ENCODE data around the gene VTI1A. TPM values are rescaled to one million over a fixed set of nuclear protein-coding genes. Genes with fewer than 3 reads are reported as not detected.
"Not testable (repeated sequence)": the region's sequence is repeated elsewhere in the genome, so short reads cannot be mapped to it uniquely, and the experiment has no call there.

Gene VTI1A
- total RNA-seq, 2 donors from 2014 or later = 53.3 to 57.5 TPM

- Histone ChIP-seq H3K4me1 (replicated peaks) (no peaks in the 10 kb centered on the region), H3K9me3 (no peaks in the 10 kb centered on the region), H3K27ac (no peak overlapping the region), H3K4me3 (no peak overlapping the region), H3K27me3 (replicated peaks; ENCODE audit: insufficient read depth) (no peaks in the 10 kb centered on the region), H3K36me3 (no peaks in the 10 kb centered on the region)
- intact Hi-C loops (cut with DNase I) = no loop called here
- TF ChIP-seq POLR2A (IDR thresholded peaks at IDR 0.05) = no peak
- no peak for TF ChIP-seq POLR2AphosphoS5 (IDR thresholded peaks at IDR 0.05)
- TF ChIP-seq, protein P1, sequence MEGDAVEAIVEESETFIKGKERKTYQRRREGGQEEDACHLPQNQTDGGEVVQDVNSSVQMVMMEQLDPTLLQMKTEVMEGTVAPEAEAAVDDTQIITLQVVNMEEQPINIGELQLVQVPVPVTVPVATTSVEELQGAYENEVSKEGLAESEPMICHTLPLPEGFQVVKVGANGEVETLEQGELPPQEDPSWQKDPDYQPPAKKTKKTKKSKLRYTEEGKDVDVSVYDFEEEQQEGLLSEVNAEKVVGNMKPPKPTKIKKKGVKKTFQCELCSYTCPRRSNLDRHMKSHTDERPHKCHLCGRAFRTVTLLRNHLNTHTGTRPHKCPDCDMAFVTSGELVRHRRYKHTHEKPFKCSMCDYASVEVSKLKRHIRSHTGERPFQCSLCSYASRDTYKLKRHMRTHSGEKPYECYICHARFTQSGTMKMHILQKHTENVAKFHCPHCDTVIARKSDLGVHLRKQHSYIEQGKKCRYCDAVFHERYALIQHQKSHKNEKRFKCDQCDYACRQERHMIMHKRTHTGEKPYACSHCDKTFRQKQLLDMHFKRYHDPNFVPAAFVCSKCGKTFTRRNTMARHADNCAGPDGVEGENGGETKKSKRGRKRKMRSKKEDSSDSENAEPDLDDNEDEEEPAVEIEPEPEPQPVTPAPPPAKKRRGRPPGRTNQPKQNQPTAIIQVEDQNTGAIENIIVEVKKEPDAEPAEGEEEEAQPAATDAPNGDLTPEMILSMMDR (IDR thresholded peaks at IDR 0.05) = no peak
- no peak for DNase-seq (ENCODE audit: low spot score)
- 97% methylated on average over 1 of the region's 1 CpG for WGBS
Measured at GRCh38 chr10:112498806-112499205, 51.8 kb downstream of the VTI1A start.

DNA sequence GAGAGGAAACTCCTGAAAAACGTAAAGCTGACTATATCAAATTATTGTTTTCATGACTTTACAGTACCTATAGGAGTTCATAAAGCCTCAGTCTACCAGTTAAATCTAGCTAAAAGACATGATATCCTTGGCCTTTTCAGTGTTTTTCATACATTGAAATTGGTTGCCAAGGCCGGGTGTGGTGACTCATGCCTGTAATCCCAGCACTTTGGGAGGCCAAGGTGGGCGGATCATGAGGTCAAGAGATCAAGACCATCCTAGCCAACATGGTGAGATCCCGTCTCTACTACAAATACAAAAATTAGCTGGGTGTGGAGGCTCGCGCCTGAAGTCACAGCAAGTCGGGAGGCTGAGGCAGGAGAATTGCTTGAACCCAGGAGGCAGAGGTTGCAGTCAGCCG is 53.0 kb downstream of the VTI1A start:
- H3K27ac ChIP-seq; intact Hi-C loops (cut with DNase I); H3K9me3 ChIP-seq; H3K27me3 ChIP-seq (replicated peaks; ENCODE audit: insufficient read depth); H3K4me1 ChIP-seq (replicated peaks); H3K36me3 ChIP-seq; DNase-seq (ENCODE audit: low spot score); H3K4me3 ChIP-seq: not testable (repeated sequence)
- 96% methylated on average over 8 of the region's 8 CpGs for WGBS

GRCh38 chr10:112502536-112502935 is 55.5 kb downstream of the VTI1A start:
- 88% methylated on average over 2 of the region's 2 CpGs for WGBS
- Histone ChIP-seq H3K9me3 (no peaks in the 10 kb centered on the region), H3K27me3 (replicated peaks; ENCODE audit: insufficient read depth) (no peaks in the 10 kb centered on the region), H3K27ac (no peak overlapping the region), H3K4me1 (replicated peaks) (no peaks in the 10 kb centered on the region), H3K4me3 (no peak overlapping the region), H3K36me3 (no peaks in the 10 kb centered on the region)
- intact Hi-C loops (cut with DNase I) = no loop called here
- TF ChIP-seq POLR2A (IDR thresholded peaks at IDR 0.05) (no peak), POLR2AphosphoS5 (IDR thresholded peaks at IDR 0.05) (no peak)
- TF ChIP-seq, protein P1 (IDR thresholded peaks at IDR 0.05) = no peak
- DNase-seq (ENCODE audit: low spot score) = no peak

DNA sequence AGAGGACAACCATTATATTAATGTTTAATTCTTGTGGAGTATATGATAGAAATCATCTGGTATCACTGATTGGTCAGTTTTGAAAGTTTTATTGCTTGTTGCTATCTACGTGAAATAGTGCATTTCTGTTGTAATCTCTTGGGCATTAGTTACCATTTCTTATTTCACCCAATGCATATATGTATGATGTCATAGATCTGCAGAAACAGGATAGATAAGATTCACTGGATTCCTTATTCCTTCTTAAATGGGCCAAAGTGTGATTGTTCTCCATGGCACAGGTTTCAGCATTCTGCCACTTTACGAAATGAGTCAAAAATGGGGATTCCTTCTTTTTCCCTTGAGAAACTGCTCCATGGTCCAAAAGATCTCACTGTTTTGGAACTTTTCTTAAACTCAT is 56.6 kb downstream of the VTI1A start:
- TF ChIP-seq, protein P1 (IDR thresholded peaks at IDR 0.05) = no peak
- TF ChIP-seq POLR2A (IDR thresholded peaks at IDR 0.05) = no peak
- TF ChIP-seq POLR2AphosphoS5 (IDR thresholded peaks at IDR 0.05) = no peak
- H3K36me3 ChIP-seq = no peaks in the 10 kb centered on the region
- intact Hi-C loops (cut with DNase I) = no loop called here

GRCh38 chr10:112507046-112507445 is 60.0 kb downstream of the VTI1A start:
- Histone ChIP-seq H3K4me1 (replicated peaks) (no peaks in the 10 kb centered on the region), H3K27ac (no peak overlapping the region), H3K36me3 (no peaks in the 10 kb centered on the region), H3K9me3 (no peaks in the 10 kb centered on the region), H3K4me3 (no peak overlapping the region), H3K27me3 (replicated peaks; ENCODE audit: insufficient read depth) (no peaks in the 10 kb centered on the region)
- 43% methylated on average over 4 of the region's 4 CpGs for WGBS
- no peak for TF ChIP-seq POLR2AphosphoS5 (IDR thresholded peaks at IDR 0.05)
- TF ChIP-seq POLR2A (IDR thresholded peaks at IDR 0.05) = no peak
- intact Hi-C loops (cut with DNase I) = no loop called here
- no peak for DNase-seq (ENCODE audit: low spot score)

More for the DNA sequence above, 56.6 kb downstream of the VTI1A start:
- Histone ChIP-seq H3K27ac (no peak overlapping the region), H3K4me3 (no peak overlapping the region), H3K27me3 (replicated peaks; ENCODE audit: insufficient read depth) (no peaks in the 10 kb centered on the region), H3K4me1 (replicated peaks) (no peaks in the 10 kb centered on the region), H3K9me3 (no peaks in the 10 kb centered on the region)
- DNase-seq (ENCODE audit: low spot score) = no peak
- WGBS = 94% methylated on average over 2 of the region's 2 CpGs

GRCh38 chr10:112507988-112508387 is 61.0 kb downstream of the VTI1A start:
- no peaks in the 10 kb centered on the region for H3K4me1 ChIP-seq (replicated peaks)
- no peak overlapping the region for H3K27ac ChIP-seq
- TF ChIP-seq, protein P1 (IDR thresholded peaks at IDR 0.05) = no peak
- peak; percentile 66 for TF ChIP-seq POLR2AphosphoS5 (IDR thresholded peaks at IDR 0.05)
- H3K9me3 ChIP-seq = no peaks in the 10 kb centered on the region
- 19% methylated on average over 4 of the region's 4 CpGs for WGBS
- H3K27me3 ChIP-seq (replicated peaks; ENCODE audit: insufficient read depth) = no peaks in the 10 kb centered on the region
- no peaks in the 10 kb centered on the region for H3K36me3 ChIP-seq
- no peak overlapping the region for H3K4me3 ChIP-seq
- peak; percentile 39 for DNase-seq (ENCODE audit: low spot score)
- intact Hi-C loops (cut with DNase I) = no loop called here
